Central memory CD4-positive, alpha-beta T cell (primary cell): ENCODE results near the gene CACNA2D4.

Experiments used
- DNase-seq: peaks from one replicate; pipeline ENCODE4 v3.0.0; 2022

Gene CACNA2D4

GRCh38 chr12:1773937-1774655 is 144.4 kb downstream of the CACNA2D4 start:
- no peak for DNase-seq

- no peak for DNase-seq
Measured at GRCh38 chr12:1769809-1770494, 148.5 kb downstream of the CACNA2D4 start.

GRCh38 chr12:1768615-1769014 is 149.8 kb downstream of the CACNA2D4 start:
- no peak for DNase-seq

- no peak for DNase-seq
Measured at GRCh38 chr12:1767407-1768090, 150.9 kb downstream of the CACNA2D4 start.

- DNase-seq: no peak
Measured at GRCh38 chr12:1766110-1766509, 152.3 kb downstream of the CACNA2D4 start.

GRCh38 chr12:1763153-1763552 is 155.3 kb downstream of the CACNA2D4 start:
- no peak for DNase-seq

GRCh38 chr12:1761857-1762256 is 156.6 kb downstream of the CACNA2D4 start:
- DNase-seq: no peak

- no peak for DNase-seq
Measured at GRCh38 chr12:1760566-1761382, 157.7 kb downstream of the CACNA2D4 start.

GRCh38 chr12:1758887-1759286 is 159.6 kb downstream of the CACNA2D4 start:
- no peak for DNase-seq

- DNase-seq: no peak
Measured at GRCh38 chr12:1758376-1758775, 160.1 kb downstream of the CACNA2D4 start.

GRCh38 chr12:1750300-1750699 is 168.2 kb downstream of the CACNA2D4 start:
- DNase-seq: no peak

- DNase-seq: no peak
Measured at GRCh38 chr12:1749019-1749418, 169.4 kb downstream of the CACNA2D4 start.

GRCh38 chr12:1747609-1748008 is 170.8 kb downstream of the CACNA2D4 start:
- no peak for DNase-seq

- no peak for DNase-seq
Measured at GRCh38 chr12:1744932-1745331, 173.5 kb downstream of the CACNA2D4 start.
